Gastroesophageal sphincter (tissue), 4 donors: ENCODE measurements around the gene MID1IP1. TPM values are rescaled to one million over a fixed set of nuclear protein-coding genes. Genes with fewer than 3 reads are reported as not detected.

Experiments used
- ATAC-seq: fragments of 150-250 bp; one replicate; pipeline ENCODE4 v1.9.1; 2016; ENCODE audit warnings: mild to moderate bottlenecking, moderate library complexity
- H3K27ac ChIP-seq, 4 donors: fragments of 200-600 bp; sonication (generic) in 3 of 4; 1 replicate in 3 of 4; 2 replicates in 1 of 4; pipeline ENCODE4 v1.5.1; 2016 to 2019
- H3K27me3 ChIP-seq: fragments of 200-600 bp; sonication (generic); one replicate; pipeline ENCODE4 v1.5.1; 2019
- H3K36me3 ChIP-seq, 2 donors: fragments of 200-600 bp; sonication (generic); one replicate each; pipeline ENCODE4 v1.5.1; 2019; ENCODE audit warnings: control low read depth in 1 of 2
- H3K4me1 ChIP-seq, 3 donors: fragments of 200-600 bp; sonication (generic); 1 replicate in 2 of 3; 2 replicates in 1 of 3; pipeline ENCODE4 v1.5.1; 2016 to 2019; ENCODE audit warnings: control low read depth in 2 of 3
- H3K4me3 ChIP-seq, 2 donors: fragments of 200-600 bp; sonication (generic); one replicate each; pipeline ENCODE4 v1.5.1; 2019; ENCODE audit warnings: mild to moderate bottlenecking in 1 of 2, moderate library complexity in 1 of 2
- H3K9me3 ChIP-seq, 3 donors: fragments of 200-600 bp; sonication (generic); one replicate each; pipeline ENCODE4 v1.5.1; 2017 to 2019; ENCODE audit warnings: control low read depth in 2 of 3
- EP300 ChIP-seq: sonication (generic); formaldehyde crosslinking; IDR thresholded peaks from one replicate; pipeline ENCODE4 v1.6.1; 2017; ENCODE audit warnings: antibody characterized with exemption, mild to moderate bottlenecking
- POLR2A ChIP-seq, 2 donors: fragments of 450-650 bp; IDR thresholded peaks; one replicate each; pipeline ENCODE4 v1.6.1; 2017; ENCODE audit warnings: antibody characterized with exemption in 2 of 2, mild to moderate bottlenecking in 2 of 2, moderate library complexity in 1 of 2
- POLR2AphosphoS5 ChIP-seq: sonication (generic); formaldehyde crosslinking; IDR thresholded peaks from one replicate; pipeline ENCODE4 v1.6.1; 2017; ENCODE audit warnings: antibody characterized with exemption
- WGBS, 2 donors: methylation state at CpG; one replicate each; pipeline ENCODE4 v1.1.5; 2018; ENCODE audit warnings: low coverage in 1 of 2; 5-methylcytosine and 5-hydroxymethylcytosine counted together
- total RNA-seq, 4 donors: library from RNA; depleted of rRNA; stranded (reverse); fragments of >200 nt; gene quantifications; one replicate each; pipeline ENCODE4 v1.1.0, GENCODE V29; 2016
- TF ChIP-seq, protein P1 (sequence below), 4 experiments: fragments of 200-600 bp in 2 of 4; fragments of 450-650 bp in 2 of 4; sonication (generic) in 1 of 4; IDR thresholded peaks; one replicate each; pipeline ENCODE4 v1.5.1; 2017 to 2019; ENCODE audit warnings: antibody characterized with exemption in 4 of 4, mild to moderate bottlenecking in 2 of 4, moderate library complexity in 2 of 4

The MID1IP1 gene
- total RNA-seq, 4 donors from 2014 or later = 54.0 to 69.2 (median 56.9) TPM

DNA sequence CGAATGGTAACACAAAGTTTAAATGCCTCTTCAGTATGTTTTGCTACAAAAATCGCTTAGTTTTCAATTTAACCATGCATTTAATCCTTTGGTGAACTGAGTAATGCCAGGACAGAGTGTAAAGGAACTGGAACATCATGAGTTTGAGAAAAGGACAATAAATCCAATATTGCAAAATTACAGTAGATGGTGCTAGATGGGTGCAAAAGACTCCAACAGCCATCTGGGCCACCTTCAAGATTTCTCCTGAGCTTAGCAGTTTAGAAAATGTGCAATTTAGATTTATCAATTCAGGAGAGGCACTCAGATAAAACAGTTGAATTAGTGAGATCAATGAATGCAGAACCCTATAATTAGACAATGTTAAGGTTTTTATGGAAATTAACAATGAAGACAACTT is 33.2 kb upstream of the MID1IP1 start:
- Histone ChIP-seq H3K27ac (no peak overlapping the region), H3K9me3 (no peaks in the 10 kb centered on the region), H3K4me3 (no peak overlapping the region), H3K4me1 (no peaks in the 10 kb centered on the region), H3K36me3 (no peaks in the 10 kb centered on the region), H3K27me3 (no peaks in the 10 kb centered on the region)
- 33 to 58% methylated on average over 2 of the region's 2 CpGs for WGBS, 2 donors
- TF ChIP-seq POLR2A (IDR thresholded peaks at IDR 0.05) (no peak), EP300 (no peak), POLR2AphosphoS5 (no peak)
- TF ChIP-seq, protein P1, sequence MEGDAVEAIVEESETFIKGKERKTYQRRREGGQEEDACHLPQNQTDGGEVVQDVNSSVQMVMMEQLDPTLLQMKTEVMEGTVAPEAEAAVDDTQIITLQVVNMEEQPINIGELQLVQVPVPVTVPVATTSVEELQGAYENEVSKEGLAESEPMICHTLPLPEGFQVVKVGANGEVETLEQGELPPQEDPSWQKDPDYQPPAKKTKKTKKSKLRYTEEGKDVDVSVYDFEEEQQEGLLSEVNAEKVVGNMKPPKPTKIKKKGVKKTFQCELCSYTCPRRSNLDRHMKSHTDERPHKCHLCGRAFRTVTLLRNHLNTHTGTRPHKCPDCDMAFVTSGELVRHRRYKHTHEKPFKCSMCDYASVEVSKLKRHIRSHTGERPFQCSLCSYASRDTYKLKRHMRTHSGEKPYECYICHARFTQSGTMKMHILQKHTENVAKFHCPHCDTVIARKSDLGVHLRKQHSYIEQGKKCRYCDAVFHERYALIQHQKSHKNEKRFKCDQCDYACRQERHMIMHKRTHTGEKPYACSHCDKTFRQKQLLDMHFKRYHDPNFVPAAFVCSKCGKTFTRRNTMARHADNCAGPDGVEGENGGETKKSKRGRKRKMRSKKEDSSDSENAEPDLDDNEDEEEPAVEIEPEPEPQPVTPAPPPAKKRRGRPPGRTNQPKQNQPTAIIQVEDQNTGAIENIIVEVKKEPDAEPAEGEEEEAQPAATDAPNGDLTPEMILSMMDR (IDR thresholded peaks at IDR 0.05) = peak in 3 of 4 experiments; percentile 46 to 54 (median 49)
- peak; percentile 25 for ATAC-seq

DNA sequence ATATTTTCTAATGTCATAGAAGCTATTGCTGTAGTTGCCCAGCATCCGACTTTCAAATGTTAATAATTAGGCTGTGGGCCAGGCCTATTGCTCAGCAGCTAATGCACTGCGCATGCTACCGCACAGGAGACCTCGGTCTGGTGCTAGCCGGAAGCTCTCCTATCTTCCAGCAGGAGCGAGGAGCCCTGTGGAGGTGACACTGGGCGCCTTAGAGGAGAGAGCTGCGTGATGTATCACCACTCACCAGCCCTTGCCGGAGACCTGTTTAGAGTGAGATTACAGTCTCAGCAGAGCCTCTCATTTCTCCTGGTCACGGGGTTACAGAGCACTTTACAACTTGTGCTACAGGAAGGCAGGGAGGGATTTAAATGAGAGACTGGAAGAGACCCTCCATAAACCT is 31.1 kb upstream of the MID1IP1 start:
- Histone ChIP-seq H3K36me3 (no peaks in the 10 kb centered on the region), H3K4me1 (no peaks in the 10 kb centered on the region), H3K9me3 (no peaks in the 10 kb centered on the region), H3K27ac (no peak overlapping the region), H3K4me3 (no peak overlapping the region), H3K27me3 (no peaks in the 10 kb centered on the region)
- WGBS, 2 donors = no CpG with 5 or more reads among the region's 10 CpGs
- TF ChIP-seq, protein P1 (IDR thresholded peaks at IDR 0.05) = no peak
- ATAC-seq = no peak

DNA sequence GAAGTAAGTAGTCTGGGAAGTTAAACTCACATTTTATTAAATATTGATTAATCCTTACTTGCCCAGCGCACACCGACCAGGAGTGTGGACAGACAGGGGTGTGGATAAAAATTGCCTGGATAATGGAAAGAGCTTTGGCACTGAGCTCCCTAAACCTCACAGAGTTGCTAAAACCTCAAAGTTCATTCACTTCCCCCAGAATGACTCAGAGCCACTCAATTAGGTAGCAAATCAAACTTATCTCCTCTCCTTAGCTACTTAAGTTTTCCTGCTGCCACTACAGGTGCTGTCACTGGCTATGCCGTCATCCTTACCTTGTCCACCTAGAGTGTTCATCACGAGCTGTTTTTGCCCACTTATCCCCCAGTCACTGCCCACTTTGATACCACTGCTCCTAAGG is 27.0 kb upstream of the MID1IP1 start:
- no peaks in the 10 kb centered on the region for H3K4me1 ChIP-seq
- 52 to 68% methylated on average over 3 to 4 of the region's 4 CpGs for WGBS, 2 donors
- H3K27ac ChIP-seq = no peak overlapping the region
- no peak overlapping the region for H3K4me3 ChIP-seq
- no peaks in the 10 kb centered on the region for H3K9me3 ChIP-seq
- ATAC-seq = no peak
- TF ChIP-seq EP300 = no peak
- TF ChIP-seq POLR2AphosphoS5 = no peak
- no peak for TF ChIP-seq POLR2A (IDR thresholded peaks at IDR 0.05)
- TF ChIP-seq, protein P1 (IDR thresholded peaks at IDR 0.05) = no peak
- no peaks in the 10 kb centered on the region for H3K27me3 ChIP-seq
- H3K36me3 ChIP-seq = no peaks in the 10 kb centered on the region

DNA sequence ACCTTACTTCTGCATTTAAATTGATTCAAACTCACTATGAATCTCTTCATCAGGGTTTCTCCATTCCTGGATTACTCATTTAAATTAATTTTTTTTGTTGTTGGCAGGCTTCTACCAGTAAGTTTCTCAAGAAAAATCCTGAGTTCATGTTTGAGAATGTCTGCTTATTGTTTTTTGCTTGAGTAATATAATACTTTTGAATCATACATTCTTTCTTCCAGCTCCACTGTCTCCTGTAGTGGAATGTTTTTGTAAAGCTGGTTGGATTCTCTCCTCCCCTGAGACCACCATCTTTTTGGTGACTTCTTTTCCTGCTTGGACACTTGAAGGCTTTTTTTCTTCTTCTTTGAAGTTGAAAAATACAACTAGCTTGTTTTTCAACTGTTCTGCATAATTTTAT is 4.3 kb upstream of the MID1IP1 start:
- Histone ChIP-seq H3K27ac (no peak overlapping the region), H3K27me3 (no peaks in the 10 kb centered on the region), H3K9me3 (no peaks in the 10 kb centered on the region), H3K4me1 (peaks cover 0 to 6% (median 0%) of the 10 kb centered on the region in 3 donors), H3K4me3 (no peak overlapping the region), H3K36me3 (no peaks in the 10 kb centered on the region)
- TF ChIP-seq POLR2AphosphoS5 = no peak
- no peak for ATAC-seq

DNA sequence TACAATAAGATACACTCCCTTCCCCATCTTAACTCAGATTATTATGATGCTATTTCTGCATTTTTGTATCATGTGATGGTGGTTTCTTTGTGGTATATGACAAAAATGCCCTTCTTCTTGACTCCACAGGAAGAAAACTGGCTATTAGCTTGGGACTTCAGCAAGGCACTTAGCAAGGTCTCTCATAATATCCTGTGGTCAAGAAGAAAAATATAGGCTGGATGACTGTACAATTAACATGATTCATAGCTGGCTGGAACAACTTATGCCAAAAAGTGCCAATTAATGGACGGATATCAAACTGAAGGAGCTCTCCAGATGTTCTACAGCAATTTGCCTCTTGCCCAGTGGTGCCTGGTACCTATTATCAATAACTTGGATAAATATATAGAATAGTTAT is 2.3 kb upstream of the MID1IP1 start:
- ATAC-seq = no peak
- 83 to 88% methylated on average over 1 of the region's 1 CpG for WGBS, 2 donors
- no peaks in the 10 kb centered on the region for H3K27me3 ChIP-seq

More for the DNA sequence above, 2.3 kb upstream of the MID1IP1 start:
- H3K4me1 ChIP-seq = peaks cover 0 to 20% (median 0%) of the 10 kb centered on the region in 3 donors
- TF ChIP-seq EP300 (no peak), POLR2AphosphoS5 (no peak), POLR2A (IDR thresholded peaks at IDR 0.05) (no peak)
- TF ChIP-seq, protein P1 (IDR thresholded peaks at IDR 0.05) = no peak
- H3K27ac ChIP-seq = no peak overlapping the region
- H3K36me3 ChIP-seq = no peaks in the 10 kb centered on the region
- H3K4me3 ChIP-seq = no peak overlapping the region
- H3K9me3 ChIP-seq = no peaks in the 10 kb centered on the region
